ENCODE results near the gene P4HA1.

DNA sequence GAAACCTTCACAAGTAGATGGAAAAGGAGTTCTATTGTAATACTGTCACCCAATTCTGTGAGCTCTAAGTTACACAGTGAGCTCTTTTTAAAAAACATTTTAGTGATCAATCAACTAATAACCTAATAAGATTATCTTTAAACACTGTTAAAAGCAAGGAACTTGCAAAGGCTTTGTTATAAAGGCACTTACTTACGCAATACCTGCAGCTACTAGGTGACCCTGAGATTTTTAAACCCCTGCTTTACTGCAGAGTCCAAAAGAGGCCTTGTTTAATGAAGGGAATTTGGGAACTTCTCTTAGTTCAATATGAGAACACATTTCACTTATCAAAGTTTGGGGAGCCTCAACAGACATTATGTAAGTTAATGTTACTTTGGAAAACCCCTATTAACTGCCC is 53.3 kb downstream of the P4HA1 start:
- no peak for TF ChIP-seq POLR2A (IDR thresholded peaks at IDR 0.05)
- TF ChIP-seq, protein P1, sequence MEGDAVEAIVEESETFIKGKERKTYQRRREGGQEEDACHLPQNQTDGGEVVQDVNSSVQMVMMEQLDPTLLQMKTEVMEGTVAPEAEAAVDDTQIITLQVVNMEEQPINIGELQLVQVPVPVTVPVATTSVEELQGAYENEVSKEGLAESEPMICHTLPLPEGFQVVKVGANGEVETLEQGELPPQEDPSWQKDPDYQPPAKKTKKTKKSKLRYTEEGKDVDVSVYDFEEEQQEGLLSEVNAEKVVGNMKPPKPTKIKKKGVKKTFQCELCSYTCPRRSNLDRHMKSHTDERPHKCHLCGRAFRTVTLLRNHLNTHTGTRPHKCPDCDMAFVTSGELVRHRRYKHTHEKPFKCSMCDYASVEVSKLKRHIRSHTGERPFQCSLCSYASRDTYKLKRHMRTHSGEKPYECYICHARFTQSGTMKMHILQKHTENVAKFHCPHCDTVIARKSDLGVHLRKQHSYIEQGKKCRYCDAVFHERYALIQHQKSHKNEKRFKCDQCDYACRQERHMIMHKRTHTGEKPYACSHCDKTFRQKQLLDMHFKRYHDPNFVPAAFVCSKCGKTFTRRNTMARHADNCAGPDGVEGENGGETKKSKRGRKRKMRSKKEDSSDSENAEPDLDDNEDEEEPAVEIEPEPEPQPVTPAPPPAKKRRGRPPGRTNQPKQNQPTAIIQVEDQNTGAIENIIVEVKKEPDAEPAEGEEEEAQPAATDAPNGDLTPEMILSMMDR (IDR thresholded peaks at IDR 0.05), result no peak
